Measurements from ENCODE around the gene CLEC16A. TPM values are rescaled to one million over a fixed set of nuclear protein-coding genes. Genes with fewer than 3 reads are reported as not detected.
A peak's percentile ranks its signal among the peaks of the same experiment; 100 is the strongest.

CLEC16A gene
- total and polyA plus RNA-seq, 9 of the 15 experiments (the other 6 are each of a cell fraction or from before 2014, with no cell fraction given) = 1.00 to 22.3 (median 10.0) TPM

- TF ChIP-seq UBTF (IDR thresholded peaks at IDR 0.05; ENCODE audit: borderline replicate concordance in 1 of 2, low read depth in 2 of 2, low read length in 2 of 2) = 0 out of 4 replicates have a peak, but pooled peaks of 1 of the 2 experiments have one; percentile 34
- no peak for TF ChIP-seq SREBF2 (CRISPR knock-in tag; IDR thresholded peaks at IDR 0.05)
- no peak for TF ChIP-seq RFX1 (IDR thresholded peaks at IDR 0.05)
- TF ChIP-seq E2F1 (CRISPR knock-in tag; IDR thresholded peaks at IDR 0.05) = no peak
- 0 out of 2 replicates have a peak, but pooled peaks have one; percentile 15 for TF ChIP-seq ZBTB40 (IDR thresholded peaks at IDR 0.05)
- no peak for TF ChIP-seq ZBTB40 (CRISPR knock-in tag; IDR thresholded peaks at IDR 0.05)
- no peak for TF ChIP-seq TCFL5 (CRISPR knock-in tag; conservative IDR thresholded peaks at IDR 0.05)
- TF ChIP-seq CREB3 (tag; conservative IDR thresholded peaks at IDR 0.05; ENCODE audit: low read depth) = 0 out of 2 replicates have a peak, but pooled peaks have one; percentile 27
- TF ChIP-seq KHSRP (IDR thresholded peaks at IDR 0.05) = peak; percentile 87
- TF ChIP-seq MAX (CRISPR knock-in tag; IDR thresholded peaks at IDR 0.05) = no peak
- TF ChIP-seq ESRRA (IDR thresholded peaks at IDR 0.05; ENCODE audit: borderline replicate concordance, low read depth) = peak; percentile 92; the same call in 1 of the 2 replicates
- TF ChIP-seq TAF7 (tag; IDR thresholded peaks at IDR 0.05) = no peak
Measured at GRCh38 chr16:11105038-11105903, 160.9 kb downstream of the CLEC16A start (continued).

All from K562 (cell line).